PC-3 (cell line): Measurements from ENCODE around the gene SLC4A7. TPM values are rescaled to one million over a fixed set of nuclear protein-coding genes. Genes with fewer than 3 reads are reported as not detected.
A peak's percentile ranks its signal among the peaks of the same experiment; 100 is the strongest.

ENCODE experiments used
- ATAC-seq: fragments of 200-7000 bp; cut with Tn5 transposase; 2 replicates; pipeline ENCODE4 v1.9.1; 2020; ENCODE audit warnings: mild to moderate bottlenecking, moderate library complexity
- BruUV-seq: library from RNA; stranded (reverse); fragments of 400-500 nt; replicated peaks from 2 replicates; lab custom pipeline; 2021; lab: Mats Ljungman, UMichigan
- CTCF ChIA-PET: fragments of 300-600 bp; sonication (Branson Sonifier 250); formaldehyde crosslinking; loops from one replicate; lab custom pipeline; 2022; ENCODE audit warnings: antibody characterized with exemption; lab: Charles Lee
- POLR2A ChIA-PET: fragments of 300-600 bp; sonication (Branson Sonifier 250); formaldehyde crosslinking; loops from one replicate; lab custom pipeline; 2022; ENCODE audit warnings: antibody characterized with exemption; ENCODE audit not compliant: unreplicated experiment; lab: Charles Lee
- DNase-seq: peaks from one replicate; pipeline ENCODE4 v3.0.0-alpha.2; 2015
- H2AFZ ChIP-seq: fragments of 300-600 bp; sonication (generic); 2 replicates; pipeline ENCODE4 v1.6.0; 2016; ENCODE audit warnings: antibody characterized with exemption, low read length
- H3F3A ChIP-seq: fragments of 300-600 bp; sonication (generic); one replicate; pipeline ENCODE4 v1.6.0; 2017; ENCODE audit warnings: antibody characterized with exemption, low read length, control low read depth, mild to moderate bottlenecking; ENCODE audit not compliant: unreplicated experiment
- H3K27ac ChIP-seq: fragments of 300-600 bp; sonication (generic); 2 replicates; pipeline ENCODE4 v1.5.1; 2016; ENCODE audit warnings: mild to moderate bottlenecking, low read length
- H3K27me3 ChIP-seq: fragments of 300-600 bp; sonication (generic); 2 replicates; pipeline ENCODE4 v1.6.1; 2016; ENCODE audit warnings: low read length, mixed read lengths
- H3K36me3 ChIP-seq: fragments of 300-600 bp; sonication (generic); 2 replicates; pipeline ENCODE4 v1.6.1; 2016; ENCODE audit warnings: low read depth, mixed run types, low read length, mixed read lengths
- H3K4me1 ChIP-seq: fragments of 300-600 bp; sonication (generic); 2 replicates; pipeline ENCODE4 v1.5.1; 2016; ENCODE audit warnings: low read length; ENCODE audit not compliant: insufficient read depth
- H3K4me2 ChIP-seq: fragments of 300-600 bp; sonication (generic); 2 replicates; pipeline ENCODE4 v1.6.0; 2016; ENCODE audit warnings: low read length
- H3K4me3 ChIP-seq: fragments of 300-600 bp; sonication (generic); 2 replicates; pipeline ENCODE4 v1.5.1; 2016; ENCODE audit warnings: mild to moderate bottlenecking, low read length, mixed read lengths
- H3K79me2 ChIP-seq: fragments of 300-600 bp; sonication (generic); 2 replicates; pipeline ENCODE4 v1.6.1; 2017; ENCODE audit warnings: low read length, mixed read lengths
- H3K9ac ChIP-seq: fragments of 300-600 bp; sonication (generic); 2 replicates; pipeline ENCODE4 v1.6.0; 2016; ENCODE audit warnings: mild to moderate bottlenecking, low read length
- H3K9me2 ChIP-seq: fragments of 300-600 bp; sonication (generic); replicated peaks from 2 replicates; pipeline ENCODE4 v1.6.1; 2016; ENCODE audit warnings: mixed run types, low read length, mixed read lengths
- H3K9me3 ChIP-seq: fragments of 300-600 bp; sonication (generic); 2 replicates; pipeline ENCODE4 v1.6.1; 2016; ENCODE audit warnings: low read length, mixed read lengths
- H4K20me1 ChIP-seq: fragments of 300-600 bp; sonication (generic); 2 replicates; pipeline ENCODE4 v1.6.1; 2016; ENCODE audit warnings: low read length, mixed read lengths
- CTCF ChIP-seq: fragments of 300-600 bp; sonication (generic); conservative IDR thresholded peaks from 2 replicates; pipeline ENCODE4 v1.5.1; 2017; ENCODE audit warnings: antibody characterized with exemption, low read depth, mild to moderate bottlenecking, low read length
- EZH2 ChIP-seq: fragments of 300-600 bp; sonication (generic); IDR thresholded peaks from one replicate; pipeline ENCODE4 v1.6.1; 2017; ENCODE audit warnings: antibody characterized with exemption, mild to moderate bottlenecking, low read length; ENCODE audit not compliant: unreplicated experiment
- EZH2phosphoT487 ChIP-seq: fragments of 300-600 bp; sonication (generic); IDR thresholded peaks from 2 replicates; pipeline ENCODE4 v1.6.1; 2018; ENCODE audit warnings: mild to moderate bottlenecking, antibody characterized with exemption, low read length, borderline replicate concordance
- intact Hi-C: fragments of 100-400 bp; cut with micrococcal nuclease; formaldehyde crosslinking; loops from 2 replicates; pipeline ENCODE4 v1.9.0; 2023
- total RNA-seq: library from RNA; depleted of rRNA; stranded (reverse); fragments of >200 nt; gene quantifications from 2 replicates; pipeline ENCODE4 v1.2.3, GENCODE V29; 2014

Gene SLC4A7
- total RNA-seq, 1 experiment from 2014 or later, result 56.0 TPM

- Histone ChIP-seq H3K4me2 (no peak overlapping the region), H3K9me3 (no peaks in the 10 kb centered on the region), H3K9ac (no peak overlapping the region), H3K27ac (no peak overlapping the region), H3K4me3 (no peak overlapping the region), H2AFZ (no peak overlapping the region), H3K27me3 (no peaks in the 10 kb centered on the region), H3K4me1 (0 out of 2 replicates have a peak, but pooled peaks cover 6% of the 10 kb centered on the region), H3K79me2 (peaks cover 18% of the 10 kb centered on the region), H3F3A (no peaks in the 10 kb centered on the region), H4K20me1 (peaks cover 4% of the 10 kb centered on the region), H3K9me2 (no peaks in the 10 kb centered on the region), H3K36me3 (no peaks in the 10 kb centered on the region)
- intact Hi-C loops, result no loop called here
- ChIA-PET POLR2A (no interaction called here), CTCF (no interaction called here)
- BruUV-seq, result no TSS peak
- TF ChIP-seq EZH2phosphoT487 (no peak), EZH2 (no peak), CTCF (no peak)
- no peak for DNase-seq
- ATAC-seq, result no peak
Observed at GRCh38 chr3:27487383-27487782, 3.2 kb upstream of the SLC4A7 start.

- Histone ChIP-seq H3K36me3 (no peaks in the 10 kb centered on the region), H3F3A (no peaks in the 10 kb centered on the region), H3K4me1 (peaks cover 13% of the 10 kb centered on the region), H3K9ac (no peak overlapping the region), H3K9me3 (no peaks in the 10 kb centered on the region), H3K27ac (no peak overlapping the region), H3K9me2 (no peaks in the 10 kb centered on the region), H2AFZ (no peak overlapping the region), H3K79me2 (peaks cover 29% of the 10 kb centered on the region), H3K4me2 (no peak overlapping the region), H3K4me3 (no peak overlapping the region), H4K20me1 (peaks cover 15% of the 10 kb centered on the region), H3K27me3 (no peaks in the 10 kb centered on the region)
- no peak for ATAC-seq
- BruUV-seq, result no TSS peak
- no peak for DNase-seq
- intact Hi-C loops, result no loop called here
- CTCF ChIA-PET, result no interaction called here
- POLR2A ChIA-PET, result no interaction called here
- TF ChIP-seq EZH2phosphoT487, result no peak
- TF ChIP-seq EZH2, result no peak
- TF ChIP-seq CTCF, result no peak
Observed at GRCh38 chr3:27486336-27486735, 2.2 kb upstream of the SLC4A7 start.

- no peaks in the 10 kb centered on the region for H3K9me3 ChIP-seq
- no TSS peak for BruUV-seq
- H3K4me2 ChIP-seq, result no peak overlapping the region
- H3K36me3 ChIP-seq, result peaks cover 4% of the 10 kb centered on the region; the same call in 1 of the 2 replicates
- no peak overlapping the region for H3K4me3 ChIP-seq
- H4K20me1 ChIP-seq, result peaks cover 19% of the 10 kb centered on the region
- H3F3A ChIP-seq, result no peaks in the 10 kb centered on the region
- no peaks in the 10 kb centered on the region for H3K27me3 ChIP-seq
- ChIA-PET CTCF (no interaction called here), POLR2A (no interaction called here)
- ATAC-seq (no peak), DNase-seq (peak; percentile 57)
- no peak for TF ChIP-seq CTCF
- TF ChIP-seq EZH2phosphoT487, result no peak
- no peak for TF ChIP-seq EZH2
- H3K79me2 ChIP-seq, result peaks cover 33% of the 10 kb centered on the region
- no peak overlapping the region for H3K9ac ChIP-seq
- H3K4me1 ChIP-seq, result peaks cover 17% of the 10 kb centered on the region
- intact Hi-C loops, result loop anchor here (2.0 kb wide), 1 partner anchor 143 kb away; no protein-coding TSS in a partner anchor
- no peak overlapping the region for H3K27ac ChIP-seq
- H3K9me2 ChIP-seq, result no peaks in the 10 kb centered on the region
- no peak overlapping the region for H2AFZ ChIP-seq
Observed at GRCh38 chr3:27485866-27486265, 1.7 kb upstream of the SLC4A7 start.
